HS-5 (cell line): ENCODE data around the gene XXYLT1.
"Not testable (repeated sequence)": the region's sequence is repeated elsewhere in the genome, so short reads cannot be mapped to it uniquely, and the experiment has no call there.

Experiments used
- DNase-seq: peaks from one replicate; pipeline ENCODE4 v3.0.0-alpha.2; 2012; ENCODE audit warnings: low read depth

The XXYLT1 gene

GRCh38 chr3:195270817-195271409 lies at the start of gene XXYLT1:
Gene XXYLT1 (minus strand): TSS chr3:195271159. CDS start chr3:195271058, 101 bp downstream.
- DNase-seq = peak; percentile 53

DNA sequence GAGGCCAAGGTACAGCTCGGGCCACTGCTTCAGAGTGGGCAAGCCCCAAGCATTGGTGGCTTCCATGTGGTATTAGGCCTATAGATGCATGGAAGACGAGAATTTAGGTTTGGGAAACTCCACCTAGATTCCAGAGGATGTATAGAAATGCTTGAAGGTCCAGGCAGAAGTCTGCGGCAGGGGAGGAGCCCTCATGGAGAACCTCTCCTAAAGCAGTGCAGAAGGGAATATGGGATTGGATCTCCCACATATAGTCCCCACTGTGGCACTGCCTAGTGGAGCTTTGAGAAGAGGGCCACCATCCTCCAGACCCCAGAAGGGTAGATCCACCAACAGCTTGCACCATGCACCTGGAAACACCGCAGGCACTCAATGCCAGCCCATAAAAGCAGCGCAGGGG lies 48.1 kb upstream of the XXYLT1 start:
- no peak for DNase-seq

GRCh38 chr3:195312714-195313113 lies 41.8 kb upstream of the XXYLT1 start:
- no peak for DNase-seq

- DNase-seq = no peak
Observed at GRCh38 chr3:195307711-195308110, 36.8 kb upstream of the XXYLT1 start.

DNA sequence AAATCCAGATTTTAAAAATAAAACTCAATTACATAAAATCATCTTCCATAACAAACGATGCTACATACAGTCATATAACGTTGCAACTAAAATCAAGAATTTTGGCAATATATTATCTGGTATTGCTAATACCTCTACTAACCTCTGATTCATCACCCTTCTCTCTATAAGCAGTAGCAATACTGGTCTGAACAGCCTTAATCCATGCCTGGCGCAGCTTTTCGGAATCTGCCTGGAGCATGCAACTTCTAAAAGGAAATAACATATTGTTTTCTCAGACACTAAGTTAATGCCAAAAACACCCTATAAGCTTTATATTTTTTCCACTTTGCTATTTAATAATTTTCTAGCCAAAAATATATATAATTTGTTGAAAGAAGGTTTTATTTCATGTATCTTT lies 35.4 kb upstream of the XXYLT1 start:
- DNase-seq = no peak

DNA sequence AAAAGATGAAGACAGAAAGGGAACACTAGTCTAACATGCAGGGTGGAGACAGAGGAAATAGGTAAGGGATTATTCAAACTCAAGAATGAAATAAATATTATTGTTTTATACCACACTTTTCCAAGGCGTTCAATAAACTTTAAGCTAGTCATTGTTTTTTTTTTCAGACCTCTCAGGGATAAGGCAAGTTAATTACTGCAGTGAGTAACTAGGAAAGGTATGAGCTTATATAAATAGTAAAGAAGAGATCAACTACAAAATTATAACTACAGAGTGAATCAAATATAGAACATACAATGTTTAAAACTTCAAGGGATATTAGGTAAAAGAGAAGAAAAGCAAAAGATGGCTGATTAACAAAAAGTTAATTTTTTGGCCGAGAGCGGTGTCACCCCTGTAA lies 31.5 kb upstream of the XXYLT1 start:
- DNase-seq = no peak

GRCh38 chr3:195297446-195297845 lies 26.5 kb upstream of the XXYLT1 start:
- no peak for DNase-seq

DNA sequence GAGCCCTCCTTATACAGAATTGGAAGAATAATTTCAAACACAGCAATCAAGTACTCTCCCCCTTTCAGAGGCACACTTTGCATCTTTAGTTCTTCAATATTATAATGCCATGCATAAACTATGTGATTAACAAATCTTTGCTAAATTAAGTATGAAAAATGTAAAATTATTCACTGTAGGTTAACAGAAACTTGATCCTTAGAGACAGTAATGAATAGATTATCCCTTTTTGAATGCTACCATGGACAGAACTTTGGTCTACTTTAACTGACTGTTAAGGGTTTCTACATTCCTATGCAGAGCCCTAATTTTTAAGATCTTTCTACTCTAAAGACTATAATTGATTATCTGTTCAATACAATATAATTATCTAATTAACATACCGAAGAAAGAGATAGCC lies 25.7 kb upstream of the XXYLT1 start:
- DNase-seq = no peak

DNA sequence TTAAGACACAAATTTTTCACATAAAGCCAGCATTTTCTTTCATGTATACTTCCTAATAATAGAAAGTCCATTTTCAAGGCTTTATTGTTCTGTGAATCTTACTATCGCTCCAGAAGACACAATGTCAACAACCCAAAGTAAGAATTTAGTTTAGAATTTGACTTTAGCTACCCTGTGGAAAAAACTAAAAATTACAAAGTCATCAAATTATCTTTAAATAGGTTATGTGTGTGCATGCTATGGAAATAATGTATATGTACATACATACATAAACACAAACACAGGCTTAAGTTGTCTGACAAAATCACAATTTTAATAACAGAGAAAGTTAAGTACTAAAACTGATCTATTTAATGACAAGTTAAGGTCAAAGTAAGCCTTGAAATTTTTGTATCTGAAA lies 20.2 kb upstream of the XXYLT1 start:
- DNase-seq = no peak

GRCh38 chr3:195290643-195291042 lies 19.7 kb upstream of the XXYLT1 start:
- not testable (repeated sequence) for DNase-seq

GRCh38 chr3:195286115-195286872 lies 15.3 kb upstream of the XXYLT1 start:
- peak; percentile 68 for DNase-seq

DNA sequence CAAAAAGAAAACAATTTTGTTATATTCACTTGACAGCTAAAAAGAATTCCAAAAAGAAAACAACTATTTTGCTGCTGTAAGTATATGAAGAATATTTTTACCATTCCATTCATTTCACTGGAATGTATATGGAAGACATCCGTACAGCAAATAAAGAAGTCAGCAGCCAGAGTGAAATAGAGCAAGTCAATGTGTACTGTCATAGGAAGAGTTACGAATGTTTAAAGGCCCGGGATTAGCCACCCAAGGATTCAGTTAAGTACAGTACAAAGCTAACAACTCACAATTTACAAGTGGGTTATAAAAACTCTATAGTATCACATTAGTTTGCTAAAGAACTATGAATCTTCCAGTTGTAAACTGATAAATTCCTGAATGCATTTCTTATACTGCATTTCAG lies 14.4 kb upstream of the XXYLT1 start:
- DNase-seq = no peak

DNA sequence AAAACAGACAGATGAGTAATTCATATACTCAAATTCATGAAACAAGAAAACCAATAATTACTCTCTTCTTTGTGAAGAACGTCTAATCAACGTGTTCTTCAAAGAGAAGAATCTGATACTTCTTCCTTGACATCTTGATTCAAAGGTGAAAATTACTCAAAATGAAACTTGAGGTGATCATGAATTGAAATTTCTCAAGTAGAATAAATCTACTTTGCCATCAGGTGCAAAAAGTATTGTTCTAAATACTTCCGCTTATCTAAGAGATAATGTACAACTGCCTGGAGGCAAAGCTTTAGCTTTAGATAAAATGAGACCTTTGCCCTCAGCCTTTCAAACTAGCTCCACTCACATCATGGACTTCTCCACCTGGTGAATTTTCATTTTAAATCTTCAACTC lies 13.9 kb upstream of the XXYLT1 start:
- DNase-seq = no peak

DNA sequence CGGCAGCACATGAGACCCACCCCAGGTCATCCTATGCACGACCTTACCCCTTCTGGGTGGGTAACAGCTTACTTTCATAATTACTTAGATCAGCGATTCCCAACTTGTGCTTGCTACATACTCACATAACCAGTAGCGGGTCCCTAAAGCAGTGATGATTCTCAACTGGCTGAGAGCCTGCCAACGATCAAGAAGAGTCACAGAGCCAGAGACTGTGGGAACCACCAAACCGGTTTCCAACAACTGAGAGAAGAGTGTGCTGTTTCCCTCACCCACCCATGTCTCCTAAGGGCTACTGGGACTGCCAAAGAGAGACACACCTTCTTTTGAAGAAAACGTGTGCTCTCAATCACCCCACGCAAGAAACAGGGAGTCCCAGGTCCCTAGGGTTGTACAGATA lies 12.0 kb upstream of the XXYLT1 start:
- no peak for DNase-seq

GRCh38 chr3:195274259-195274966 lies 3.5 kb upstream of the XXYLT1 start:
- no peak for DNase-seq

- DNase-seq = peak; percentile 60
Observed at GRCh38 chr3:195271410-195272243, 668 bp upstream of the XXYLT1 start.

DNA sequence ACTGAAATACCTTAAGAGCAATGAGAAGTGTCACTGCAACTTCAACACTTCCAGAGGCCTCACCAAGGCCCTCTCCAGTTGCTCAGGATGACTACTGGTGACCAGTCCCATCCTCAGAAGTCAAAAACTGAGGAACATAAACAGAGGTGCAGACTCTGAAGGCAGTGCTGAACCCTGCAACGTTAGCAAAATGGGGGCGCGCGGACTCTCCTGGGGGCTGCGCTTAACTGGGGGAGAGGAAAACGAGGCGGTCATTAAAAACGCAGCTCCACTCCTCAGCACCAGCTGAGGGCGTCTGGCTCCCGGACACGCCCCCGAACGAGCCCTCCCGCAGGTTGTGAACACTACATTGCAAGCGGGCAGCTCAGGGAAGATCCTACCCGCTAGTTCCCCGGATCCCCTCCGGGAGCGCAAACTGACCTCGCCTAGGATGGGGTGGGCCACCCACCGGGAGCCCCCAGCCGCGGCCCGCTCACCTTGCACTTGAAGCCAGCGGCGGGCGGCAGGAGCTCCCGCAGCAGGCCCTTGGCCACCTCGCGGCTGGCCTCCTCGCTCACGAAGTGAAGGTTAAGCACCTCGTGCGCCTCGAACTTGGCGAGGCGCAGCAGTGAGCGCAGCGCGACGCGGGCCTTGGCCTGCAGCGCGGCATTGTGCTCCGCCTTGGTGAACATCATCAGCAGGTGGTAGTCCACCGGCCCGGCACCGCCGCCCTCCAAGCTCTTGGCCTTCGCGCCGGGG lies 711 bp downstream of the XXYLT1 start:
- no peak for DNase-seq

GRCh38 chr3:195269375-195270078 lies 1.4 kb downstream of the XXYLT1 start:
- DNase-seq = no peak

DNA sequence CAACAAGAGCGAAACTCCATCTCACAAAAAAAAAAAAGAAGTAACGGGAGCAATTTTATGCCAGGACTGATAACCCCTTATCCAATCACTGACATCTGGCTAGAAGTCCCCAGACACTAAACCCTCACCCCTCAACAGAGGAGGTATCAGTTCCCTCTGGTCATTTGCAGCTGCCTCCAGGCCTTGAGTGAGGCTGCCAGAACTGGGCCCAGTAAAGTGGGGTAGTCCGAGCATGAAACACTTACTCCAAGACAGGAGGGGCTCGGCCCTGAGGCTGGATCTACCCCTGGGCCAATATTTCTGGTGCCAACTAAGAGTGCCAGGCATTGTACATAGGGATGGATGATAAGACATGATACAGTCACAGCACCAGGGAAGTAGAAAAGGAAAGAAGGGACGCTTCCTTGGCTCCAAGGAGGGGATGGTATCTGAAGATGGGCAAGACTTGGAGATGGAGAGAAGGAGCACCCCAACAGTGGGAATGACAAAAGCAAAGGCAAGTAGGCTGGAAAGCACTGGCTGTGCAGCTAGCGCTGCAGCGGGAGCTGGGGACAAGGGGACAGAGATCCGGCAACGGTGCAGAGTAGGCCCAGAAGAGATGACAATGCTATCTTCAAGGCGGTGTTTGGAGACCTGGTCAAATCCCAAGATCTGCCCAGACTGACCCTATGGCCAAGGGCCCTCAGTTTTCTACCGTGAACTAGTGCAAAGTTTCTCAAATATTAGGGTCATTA lies 2.2 kb downstream of the XXYLT1 start:
- DNase-seq = no peak

DNA sequence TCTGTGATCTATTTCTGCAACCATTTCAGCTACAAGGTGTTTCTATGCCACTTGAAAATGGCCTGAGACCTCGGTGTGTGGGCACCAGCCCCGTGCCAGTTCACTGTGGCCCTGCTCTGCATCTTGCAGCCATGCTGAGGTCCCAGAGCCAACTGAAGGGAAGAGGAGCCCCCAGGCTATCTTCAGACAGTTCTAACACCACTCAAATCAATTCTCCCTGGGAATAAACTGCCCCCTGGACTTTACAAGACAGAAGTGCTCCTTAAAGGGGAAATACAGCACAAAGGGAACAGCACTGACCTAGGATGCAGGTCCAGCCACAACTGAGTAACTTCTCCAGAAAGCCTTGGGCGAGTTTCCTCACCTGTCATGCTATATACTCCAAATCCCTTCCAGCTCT lies 3.9 kb downstream of the XXYLT1 start:
- DNase-seq = no peak
